Activated T-cell treated with anti-CD3 and anti-CD28 coated beads, Interleukin-2, amount 50 U/mL, for 24 hours (primary cell): Measurements from ENCODE around the gene CD1C.

Source experiments
- DNase-seq: peaks from one replicate; pipeline ENCODE4 v3.0.0-alpha.2; 2020
- H3K27ac Mint-ChIP-seq: 2 replicates; pipeline ENCODE4 v1.8.0; 2020; ENCODE audit warnings: mild to moderate bottlenecking, mixed read lengths
- H3K27me3 Mint-ChIP-seq: 2 replicates; pipeline ENCODE4 v1.8.0; 2020; ENCODE audit warnings: mixed read lengths
- H3K36me3 Mint-ChIP-seq: 2 replicates; pipeline ENCODE4 v1.8.0; 2020; ENCODE audit warnings: low read depth, mixed read lengths
- H3K4me1 Mint-ChIP-seq: 2 replicates; pipeline ENCODE4 v1.8.0; 2020; ENCODE audit warnings: low read depth, mixed read lengths
- H3K4me3 Mint-ChIP-seq: 2 replicates; pipeline ENCODE4 v1.8.0; 2020; ENCODE audit warnings: mild to moderate bottlenecking, moderate library complexity, mixed read lengths
- H3K9me3 Mint-ChIP-seq: 2 replicates; pipeline ENCODE4 v1.8.0; 2020; ENCODE audit warnings: mixed read lengths

The CD1C gene

GRCh38 chr1:158286941-158287346 lies 2.8 kb upstream of the CD1C start:
- no peak for DNase-seq
- Mint-ChIP-seq H3K27me3 (peaks cover 38% of the 10 kb centered on the region), H3K27ac (peak overlapping the region; percentile 16), H3K4me3 (no peak overlapping the region), H3K36me3 (no peaks in the 10 kb centered on the region), H3K9me3 (no peaks in the 10 kb centered on the region), H3K4me1 (peaks cover 29% of the 10 kb centered on the region)

- no peak for DNase-seq
- Mint-ChIP-seq H3K4me1 (peaks cover 20% of the 10 kb centered on the region), H3K9me3 (no peaks in the 10 kb centered on the region), H3K27ac (no peak overlapping the region), H3K36me3 (no peaks in the 10 kb centered on the region), H3K27me3 (peaks cover 21% of the 10 kb centered on the region), H3K4me3 (no peak overlapping the region)
Observed at GRCh38 chr1:158290321-158290844, 660 bp downstream of the CD1C start.

GRCh38 chr1:158295791-158296190 lies 6.1 kb downstream of the CD1C start:
- Mint-ChIP-seq H3K4me3 (no peak overlapping the region), H3K27me3 (peaks cover 27% of the 10 kb centered on the region), H3K9me3 (peaks cover 11% of the 10 kb centered on the region), H3K27ac (no peak overlapping the region), H3K36me3 (no peaks in the 10 kb centered on the region), H3K4me1 (no peaks in the 10 kb centered on the region)
- DNase-seq, result no peak

GRCh38 chr1:158310623-158311022 lies 20.9 kb downstream of the CD1C start:
- H3K4me1 Mint-ChIP-seq, result no peaks in the 10 kb centered on the region
- DNase-seq, result no peak
- H3K27ac Mint-ChIP-seq, result no peak overlapping the region
- H3K36me3 Mint-ChIP-seq, result no peaks in the 10 kb centered on the region
- no peak overlapping the region for H3K4me3 Mint-ChIP-seq
- peaks cover 6% of the 10 kb centered on the region for H3K27me3 Mint-ChIP-seq
- peaks cover 23% of the 10 kb centered on the region for H3K9me3 Mint-ChIP-seq

- Mint-ChIP-seq H3K4me1 (no peaks in the 10 kb centered on the region), H3K36me3 (no peaks in the 10 kb centered on the region), H3K9me3 (peaks cover 23% of the 10 kb centered on the region)
Observed at GRCh38 chr1:158311066-158311465, 21.3 kb downstream of the CD1C start.

GRCh38 chr1:158323866-158324265 lies 34.1 kb downstream of the CD1C start:
- H3K27ac Mint-ChIP-seq, result no peak overlapping the region

More at GRCh38 chr1:158311066-158311465, 21.3 kb downstream of the CD1C start:
- peaks cover 6% of the 10 kb centered on the region for H3K27me3 Mint-ChIP-seq
- no peak overlapping the region for H3K4me3 Mint-ChIP-seq
- DNase-seq, result no peak
- H3K27ac Mint-ChIP-seq, result no peak overlapping the region

GRCh38 chr1:158324395-158324794 lies 34.7 kb downstream of the CD1C start:
- no peak overlapping the region for H3K4me3 Mint-ChIP-seq
- H3K27me3 Mint-ChIP-seq, result peaks cover 33% of the 10 kb centered on the region
- no peaks in the 10 kb centered on the region for H3K36me3 Mint-ChIP-seq
- H3K4me1 Mint-ChIP-seq, result peaks cover 4% of the 10 kb centered on the region
- no peak for DNase-seq
- H3K27ac Mint-ChIP-seq, result no peak overlapping the region
- peaks cover 9% of the 10 kb centered on the region for H3K9me3 Mint-ChIP-seq

More at GRCh38 chr1:158323866-158324265, 34.1 kb downstream of the CD1C start:
- no peak overlapping the region for H3K4me3 Mint-ChIP-seq
- no peaks in the 10 kb centered on the region for H3K36me3 Mint-ChIP-seq
- peaks cover 28% of the 10 kb centered on the region for H3K27me3 Mint-ChIP-seq
- H3K9me3 Mint-ChIP-seq, result peaks cover 9% of the 10 kb centered on the region
- H3K4me1 Mint-ChIP-seq, result peaks cover 4% of the 10 kb centered on the region
- no peak for DNase-seq

- H3K36me3 Mint-ChIP-seq, result no peaks in the 10 kb centered on the region
- H3K27me3 Mint-ChIP-seq, result peaks cover 24% of the 10 kb centered on the region
- peaks cover 5% of the 10 kb centered on the region for H3K4me1 Mint-ChIP-seq
- DNase-seq, result no peak
- H3K9me3 Mint-ChIP-seq, result peaks cover 9% of the 10 kb centered on the region
- no peak overlapping the region for H3K4me3 Mint-ChIP-seq
- no peak overlapping the region for H3K27ac Mint-ChIP-seq
Observed at GRCh38 chr1:158327481-158327880, 37.8 kb downstream of the CD1C start.

GRCh38 chr1:158328426-158328825 lies 38.7 kb downstream of the CD1C start:
- DNase-seq, result no peak
- Mint-ChIP-seq H3K27me3 (peaks cover 19% of the 10 kb centered on the region), H3K27ac (no peak overlapping the region), H3K4me3 (no peak overlapping the region), H3K36me3 (no peaks in the 10 kb centered on the region), H3K9me3 (peaks cover 2% of the 10 kb centered on the region), H3K4me1 (peaks cover 7% of the 10 kb centered on the region)

- H3K9me3 Mint-ChIP-seq, result no peaks in the 10 kb centered on the region
- H3K27ac Mint-ChIP-seq, result no peak overlapping the region
Observed at GRCh38 chr1:158329300-158329699, 39.6 kb downstream of the CD1C start.

GRCh38 chr1:158329733-158330132 lies 40.0 kb downstream of the CD1C start:
- H3K27ac Mint-ChIP-seq, result no peak overlapping the region
- DNase-seq, result no peak
- peaks cover 15% of the 10 kb centered on the region for H3K4me1 Mint-ChIP-seq
- no peaks in the 10 kb centered on the region for H3K36me3 Mint-ChIP-seq
- H3K9me3 Mint-ChIP-seq, result no peaks in the 10 kb centered on the region
- no peak overlapping the region for H3K4me3 Mint-ChIP-seq
- H3K27me3 Mint-ChIP-seq, result peaks cover 13% of the 10 kb centered on the region

More at GRCh38 chr1:158329300-158329699, 39.6 kb downstream of the CD1C start:
- no peak for DNase-seq
- Mint-ChIP-seq H3K4me1 (peaks cover 13% of the 10 kb centered on the region), H3K36me3 (no peaks in the 10 kb centered on the region), H3K27me3 (peaks cover 18% of the 10 kb centered on the region), H3K4me3 (no peak overlapping the region)

- no peak overlapping the region for H3K4me3 Mint-ChIP-seq
- no peak for DNase-seq
- no peak overlapping the region for H3K27ac Mint-ChIP-seq
- H3K27me3 Mint-ChIP-seq, result peaks cover 12% of the 10 kb centered on the region
- peaks cover 18% of the 10 kb centered on the region for H3K4me1 Mint-ChIP-seq
- no peaks in the 10 kb centered on the region for H3K9me3 Mint-ChIP-seq
- no peaks in the 10 kb centered on the region for H3K36me3 Mint-ChIP-seq
Observed at GRCh38 chr1:158330391-158331105, 40.8 kb downstream of the CD1C start.

- H3K27ac Mint-ChIP-seq, result no peak overlapping the region
- peaks cover 14% of the 10 kb centered on the region for H3K27me3 Mint-ChIP-seq
- peaks cover 20% of the 10 kb centered on the region for H3K4me1 Mint-ChIP-seq
- H3K9me3 Mint-ChIP-seq, result no peaks in the 10 kb centered on the region
- no peak overlapping the region for H3K4me3 Mint-ChIP-seq
- DNase-seq, result no peak
- no peaks in the 10 kb centered on the region for H3K36me3 Mint-ChIP-seq
Observed at GRCh38 chr1:158331106-158331425, 41.3 kb downstream of the CD1C start.

- no peak for DNase-seq
- H3K4me1 Mint-ChIP-seq, result peaks cover 22% of the 10 kb centered on the region
- no peak within 1 kb of the TSS for H3K4me3 Mint-ChIP-seq
- H3K9me3 Mint-ChIP-seq, result no peaks in the 10 kb centered on the region
- H3K27me3 Mint-ChIP-seq, result peaks cover 14% of the 10 kb centered on the region
- no peak within 1 kb of the TSS for H3K27ac Mint-ChIP-seq
- no peaks in the 10 kb centered on the region for H3K36me3 Mint-ChIP-seq
Observed at GRCh38 chr1:158331481-158332150, 41.9 kb downstream of the CD1C start, which contains the start of gene CD1B. CD1B (minus strand) TSS chr1:158331531; CDS start chr1:158331423, 108 bp downstream.
